HUES64 (cell line): Measurements from ENCODE around the gene XPNPEP1.

Experiments used
- H3K27ac ChIP-seq: 2 replicates; pipeline ENCODE4 v1.7.0; 2013; ENCODE audit warnings: low read depth, low read length, inconsistent platforms
- H3K27me3 ChIP-seq: 2 replicates; pipeline ENCODE4 v1.6.1; 2013; ENCODE audit warnings: mild to moderate bottlenecking, low read length; ENCODE audit not compliant: insufficient read depth
- H3K36me3 ChIP-seq: 2 replicates; pipeline ENCODE4 v1.6.1; 2013; ENCODE audit warnings: mild to moderate bottlenecking, low read length; ENCODE audit not compliant: insufficient read depth
- H3K4me1 ChIP-seq: 2 replicates; pipeline ENCODE4 v1.6.1; 2013; ENCODE audit warnings: mild to moderate bottlenecking, low read length, moderate library complexity; ENCODE audit not compliant: insufficient read depth
- H3K4me3 ChIP-seq: 2 replicates; pipeline ENCODE4 v1.5.1; 2013; ENCODE audit warnings: mild to moderate bottlenecking, low read length, moderate library complexity
- H3K9ac ChIP-seq: 2 replicates; pipeline ENCODE4 v1.6.1; 2013; ENCODE audit warnings: mild to moderate bottlenecking, low read depth, low read length
- H3K9me3 ChIP-seq: 2 replicates; pipeline ENCODE4 v1.6.1; 2013; ENCODE audit warnings: low read depth, low read length; ENCODE audit not compliant: insufficient read depth
- WGBS: fragments of 150-250, 120-280 bp; methylation state at CpG from one replicate; pipeline ENCODE4 v1.1.7; 2013; ENCODE audit warnings: missing lambda C conversion rate; 5-methylcytosine and 5-hydroxymethylcytosine counted together

The XPNPEP1 gene

GRCh38 chr10:109875151-109875568, 48.2 kb downstream of the XPNPEP1 start:
- Histone ChIP-seq H3K4me3 (no peak overlapping the region), H3K4me1 (no peaks in the 10 kb centered on the region), H3K9ac (no peak overlapping the region), H3K9me3 (no peaks in the 10 kb centered on the region), H3K27ac (no peak overlapping the region), H3K36me3 (peaks cover 83% of the 10 kb centered on the region), H3K27me3 (no peaks in the 10 kb centered on the region)
- 94% methylated on average over 7 of the region's 7 CpGs for WGBS

GRCh38 chr10:109871476-109871875, 51.8 kb downstream of the XPNPEP1 start:
- Histone ChIP-seq H3K9ac (no peak overlapping the region), H3K9me3 (no peaks in the 10 kb centered on the region), H3K27me3 (no peaks in the 10 kb centered on the region), H3K27ac (no peak overlapping the region), H3K4me1 (no peaks in the 10 kb centered on the region), H3K4me3 (no peak overlapping the region), H3K36me3 (peaks cover 90% of the 10 kb centered on the region)
- WGBS: 94% methylated on average over 4 of the region's 4 CpGs

- no peaks in the 10 kb centered on the region for H3K9me3 ChIP-seq
- H3K27ac ChIP-seq: no peak overlapping the region
- no peak overlapping the region for H3K4me3 ChIP-seq
- 96% methylated on average over 4 of the region's 4 CpGs for WGBS
- peaks cover 85% of the 10 kb centered on the region for H3K36me3 ChIP-seq
- no peaks in the 10 kb centered on the region for H3K4me1 ChIP-seq
- H3K27me3 ChIP-seq: no peaks in the 10 kb centered on the region
- no peak overlapping the region for H3K9ac ChIP-seq
These were observed 56.2 kb downstream of the XPNPEP1 start for GRCh38 chr10:109866995-109867635.

GRCh38 chr10:109866168-109866994, 56.9 kb downstream of the XPNPEP1 start:
- H3K36me3 ChIP-seq: peaks cover 82% of the 10 kb centered on the region
- no peak overlapping the region for H3K4me3 ChIP-seq
- H3K9ac ChIP-seq: no peak overlapping the region

GRCh38 chr10:109863775-109864174, 59.5 kb downstream of the XPNPEP1 start:
- Histone ChIP-seq H3K9me3 (no peaks in the 10 kb centered on the region), H3K36me3 (peaks cover 58% of the 10 kb centered on the region), H3K27ac (no peak overlapping the region), H3K9ac (no peak overlapping the region), H3K4me1 (peaks cover 3% of the 10 kb centered on the region; the same call in 1 of the 2 replicates), H3K27me3 (no peaks in the 10 kb centered on the region), H3K4me3 (no peak overlapping the region)
- WGBS: no CpG with 5 or more reads among the region's 2 CpGs

More at GRCh38 chr10:109866168-109866994, 56.9 kb downstream of the XPNPEP1 start:
- no peaks in the 10 kb centered on the region for H3K9me3 ChIP-seq
- no peak overlapping the region for H3K27ac ChIP-seq
- H3K4me1 ChIP-seq: peaks cover 3% of the 10 kb centered on the region; the same call in 1 of the 2 replicates
- WGBS: 88% methylated on average over 7 of the region's 8 CpGs
- no peaks in the 10 kb centered on the region for H3K27me3 ChIP-seq

GRCh38 chr10:109862738-109863137, 60.6 kb downstream of the XPNPEP1 start:
- no peaks in the 10 kb centered on the region for H3K27me3 ChIP-seq
- H3K9ac ChIP-seq: no peak overlapping the region
- peaks cover 3% of the 10 kb centered on the region; the same call in 1 of the 2 replicates for H3K4me1 ChIP-seq
- peaks cover 47% of the 10 kb centered on the region for H3K36me3 ChIP-seq
- no peak overlapping the region for H3K27ac ChIP-seq
- no peaks in the 10 kb centered on the region for H3K9me3 ChIP-seq
- H3K4me3 ChIP-seq: no peak overlapping the region

GRCh38 chr10:109862041-109862440, 61.3 kb downstream of the XPNPEP1 start:
- WGBS: 64% methylated on average over 6 of the region's 6 CpGs
- Histone ChIP-seq H3K9ac (no peak overlapping the region), H3K27me3 (no peaks in the 10 kb centered on the region), H3K36me3 (peaks cover 40% of the 10 kb centered on the region), H3K4me1 (peaks cover 3% of the 10 kb centered on the region; the same call in 1 of the 2 replicates), H3K27ac (no peak overlapping the region), H3K9me3 (no peaks in the 10 kb centered on the region), H3K4me3 (no peak overlapping the region)

GRCh38 chr10:109861081-109861480, 62.2 kb downstream of the XPNPEP1 start:
- no peaks in the 10 kb centered on the region for H3K9me3 ChIP-seq
- H3K36me3 ChIP-seq: peaks cover 32% of the 10 kb centered on the region
- no peaks in the 10 kb centered on the region for H3K27me3 ChIP-seq
- H3K4me3 ChIP-seq: no peak overlapping the region
- no peak overlapping the region for H3K9ac ChIP-seq
- H3K27ac ChIP-seq: no peak overlapping the region
- 91% methylated on average over 4 of the region's 4 CpGs for WGBS
- H3K4me1 ChIP-seq: peaks cover 3% of the 10 kb centered on the region; the same call in 1 of the 2 replicates

GRCh38 chr10:109859221-109859620, 64.1 kb downstream of the XPNPEP1 start:
- Histone ChIP-seq H3K36me3 (peaks cover 14% of the 10 kb centered on the region), H3K27ac (no peak overlapping the region), H3K4me1 (peaks cover 3% of the 10 kb centered on the region; the same call in 1 of the 2 replicates), H3K4me3 (no peak overlapping the region), H3K27me3 (no peaks in the 10 kb centered on the region), H3K9me3 (no peaks in the 10 kb centered on the region), H3K9ac (no peak overlapping the region)
- 100% methylated on average over 1 of the region's 1 CpG for WGBS

- Histone ChIP-seq H3K4me1 (no peaks in the 10 kb centered on the region), H3K9ac (no peak overlapping the region), H3K36me3 (no peaks in the 10 kb centered on the region), H3K4me3 (no peak overlapping the region), H3K27ac (no peak overlapping the region), H3K27me3 (no peaks in the 10 kb centered on the region), H3K9me3 (no peaks in the 10 kb centered on the region)
- WGBS: 89% methylated on average over 5 of the region's 5 CpGs
These were observed 67.6 kb downstream of the XPNPEP1 start for GRCh38 chr10:109855746-109856145.

GRCh38 chr10:109853921-109854320, 69.4 kb downstream of the XPNPEP1 start:
- Histone ChIP-seq H3K9ac (no peak overlapping the region), H3K4me3 (no peak overlapping the region), H3K9me3 (no peaks in the 10 kb centered on the region), H3K27ac (no peak overlapping the region), H3K27me3 (no peaks in the 10 kb centered on the region), H3K4me1 (no peaks in the 10 kb centered on the region), H3K36me3 (no peaks in the 10 kb centered on the region)
- 96% methylated on average over 7 of the region's 7 CpGs for WGBS
